H9 (cell line): ENCODE results near the gene TRPM3. TPM values are rescaled to one million over a fixed set of nuclear protein-coding genes. Genes with fewer than 3 reads are reported as not detected.

ENCODE experiments used
- DNase-seq: peaks from one replicate; pipeline ENCODE4 v3.0.0-alpha.2; 2017
- H2AFZ ChIP-seq: one replicate; pipeline ENCODE4 v1.6.1; 2013; ENCODE audit warnings: mild to moderate bottlenecking, low read length, control low read depth, moderate library complexity
- H2AK5ac ChIP-seq: 2 replicates; pipeline ENCODE4 v1.6.1; 2013; ENCODE audit warnings: low read length, control low read depth, mixed read lengths; ENCODE audit not compliant: insufficient read length
- H2BK120ac ChIP-seq: one replicate; pipeline ENCODE4 v1.6.1; 2013; ENCODE audit warnings: low read depth, mild to moderate bottlenecking, low read length, control low read depth, inconsistent platforms; ENCODE audit not compliant: poor library complexity, severe bottlenecking
- H2BK12ac ChIP-seq: 2 replicates; pipeline ENCODE4 v1.6.1; 2013; ENCODE audit warnings: low read length, control low read depth, mixed read lengths, low read depth; ENCODE audit not compliant: insufficient read length
- H2BK15ac ChIP-seq: 2 replicates; pipeline ENCODE4 v1.6.1; 2013; ENCODE audit warnings: low read depth, low read length, control low read depth
- H2BK20ac ChIP-seq: one replicate; pipeline ENCODE4 v1.6.1; 2013; ENCODE audit warnings: low read depth, mild to moderate bottlenecking, low read length, control low read depth, inconsistent platforms; ENCODE audit not compliant: poor library complexity, severe bottlenecking
- H2BK5ac ChIP-seq: 2 replicates; pipeline ENCODE4 v1.6.1; 2013; ENCODE audit warnings: low read length, control low read depth, mixed read lengths; ENCODE audit not compliant: insufficient read length
- H3K14ac ChIP-seq: 2 replicates; pipeline ENCODE4 v1.6.1; 2013; ENCODE audit warnings: low read length, control low read depth; ENCODE audit not compliant: insufficient read depth
- H3K18ac ChIP-seq: 2 replicates; pipeline ENCODE4 v1.6.1; 2013; ENCODE audit warnings: low read depth, mild to moderate bottlenecking, mixed read lengths, low read length, control low read depth; ENCODE audit not compliant: insufficient read length
- H3K23ac ChIP-seq: 2 replicates; pipeline ENCODE4 v1.6.1; 2013; ENCODE audit warnings: low read length, control low read depth, mixed read lengths, low read depth; ENCODE audit not compliant: insufficient read length
- H3K23me2 ChIP-seq: 2 replicates; pipeline ENCODE4 v1.6.1; 2013; ENCODE audit warnings: low read depth, mild to moderate bottlenecking, mixed read lengths, low read length, control low read depth; ENCODE audit not compliant: insufficient read length, poor library complexity, severe bottlenecking
- H3K27ac ChIP-seq: 2 replicates; pipeline ENCODE4 v1.5.1; 2013; ENCODE audit warnings: low read length, control low read depth, mixed read lengths, low read depth; ENCODE audit not compliant: insufficient read length
- H3K27me3 ChIP-seq: 2 replicates; pipeline ENCODE4 v1.6.1; 2013; ENCODE audit warnings: low read length, control low read depth, inconsistent platforms; ENCODE audit not compliant: insufficient read depth
- H3K4ac ChIP-seq: 2 replicates; pipeline ENCODE4 v1.6.1; 2013; ENCODE audit warnings: low read depth, mild to moderate bottlenecking, control low read depth, inconsistent platforms, low read length, moderate library complexity
- H3K4me1 ChIP-seq: 2 replicates; pipeline ENCODE4 v1.6.1; 2013; ENCODE audit warnings: low read length, control low read depth, inconsistent platforms; ENCODE audit not compliant: insufficient read depth
- H3K4me2 ChIP-seq: 2 replicates; pipeline ENCODE4 v1.6.1; 2013; ENCODE audit warnings: low read length, control low read depth, mixed read lengths; ENCODE audit not compliant: insufficient read length, insufficient read depth
- H3K56ac ChIP-seq: 2 replicates; pipeline ENCODE4 v1.6.1; 2013; ENCODE audit warnings: low read depth, mild to moderate bottlenecking, mixed read lengths, low read length, control low read depth; ENCODE audit not compliant: insufficient read length
- H3K79me1 ChIP-seq: 2 replicates; pipeline ENCODE4 v1.6.1; 2013; ENCODE audit warnings: low read depth, mild to moderate bottlenecking, moderate library complexity, low read length, control low read depth, inconsistent platforms; ENCODE audit not compliant: insufficient read depth, poor library complexity, severe bottlenecking
- H3K79me2 ChIP-seq: 2 replicates; pipeline ENCODE4 v1.6.1; 2013; ENCODE audit warnings: low read length, control low read depth, inconsistent platforms; ENCODE audit not compliant: insufficient read depth
- H3K9ac ChIP-seq: 2 replicates; pipeline ENCODE4 v1.6.1; 2013; ENCODE audit warnings: low read length, control low read depth, mixed read lengths; ENCODE audit not compliant: insufficient read length; ENCODE audit errors: extremely low read depth
- H3K9me3 ChIP-seq: one replicate; pipeline ENCODE4 v1.6.1; 2013; ENCODE audit warnings: low read depth, low read length, inconsistent platforms; ENCODE audit not compliant: control insufficient read depth
- H3T11ph ChIP-seq: one replicate; pipeline ENCODE4 v1.6.1; 2013; ENCODE audit warnings: mild to moderate bottlenecking, low read length, control low read depth, inconsistent platforms
- H4K20me1 ChIP-seq: one replicate; pipeline ENCODE4 v1.6.1; 2013; ENCODE audit not compliant: control insufficient read depth, insufficient read length, insufficient read depth
- H4K5ac ChIP-seq: 2 replicates; pipeline ENCODE4 v1.6.1; 2013; ENCODE audit warnings: low read depth, mild to moderate bottlenecking, mixed read lengths, low read length, control low read depth; ENCODE audit not compliant: insufficient read length
- H4K8ac ChIP-seq: replicated peaks from 2 replicates; pipeline ENCODE4 v1.6.1; 2013; ENCODE audit warnings: low read length, control low read depth, mixed read lengths, low read depth; ENCODE audit not compliant: insufficient read length
- H4K91ac ChIP-seq: 2 replicates; pipeline ENCODE4 v1.6.1; 2013; ENCODE audit warnings: low read depth, mild to moderate bottlenecking, moderate library complexity, mixed read lengths, low read length, control low read depth; ENCODE audit not compliant: insufficient read length
- H3K27ac Mint-ChIP-seq, 3 experiments: 2 replicates in 2 of 3; 3 replicates in 1 of 3; pipeline ENCODE4 v1.8.0; 2020 to 2021; ENCODE audit warnings: mixed read lengths in 3 of 3, mild to moderate bottlenecking in 1 of 3, moderate library complexity in 1 of 3
- H3K27me3 Mint-ChIP-seq: 2 replicates; pipeline ENCODE4 v1.8.0; 2021; ENCODE audit warnings: low read depth, mild to moderate bottlenecking, moderate library complexity, mixed read lengths
- H3K36me3 Mint-ChIP-seq, 3 experiments: 2 replicates in 2 of 3; 3 replicates in 1 of 3; pipeline ENCODE4 v1.8.0; 2020 to 2021; ENCODE audit warnings: low read depth in 3 of 3, mixed read lengths in 3 of 3; ENCODE audit not compliant: insufficient read depth in 1 of 3
- H3K4me1 Mint-ChIP-seq, 2 experiments: 2 replicates each; pipeline ENCODE4 v1.8.0; 2020; ENCODE audit warnings: mixed read lengths in 2 of 2
- H3K4me3 Mint-ChIP-seq, 2 experiments: 2 replicates in 1 of 2; 3 replicates in 1 of 2; pipeline ENCODE4 v1.8.0; 2020 to 2021; ENCODE audit warnings: mild to moderate bottlenecking in 2 of 2, mixed read lengths in 2 of 2, moderate library complexity in 1 of 2
- H3K9me3 Mint-ChIP-seq, 2 experiments: 2 replicates in 1 of 2; 3 replicates in 1 of 2; pipeline ENCODE4 v1.8.0; 2020; ENCODE audit warnings: mild to moderate bottlenecking in 2 of 2, mixed read lengths in 2 of 2, moderate library complexity in 1 of 2
- CTCF ChIP-seq: fragments of 200-600 bp; sonication (generic); conservative IDR thresholded peaks from 3 replicates; pipeline ENCODE4 v1.8.0; 2021; ENCODE audit warnings: antibody characterized with exemption, mild to moderate bottlenecking
- WGBS: extraction: QIAGEN DNeasy Blood & Tissue Kit; methylation state at CpG from one replicate; pipeline ENCODE4 v1.1.7; 2013; ENCODE audit warnings: missing lambda C conversion rate, low lambda C conversion rate, mixed read lengths; ENCODE audit not compliant: insufficient read length; ENCODE audit errors: extremely low coverage; 5-methylcytosine and 5-hydroxymethylcytosine counted together
- total RNA-seq: library from RNA; stranded (reverse); gene quantifications from 2 replicates; pipeline ENCODE4 v1.2.1, GENCODE V29; 2021

The TRPM3 gene
- total RNA-seq, 1 experiment from 2014 or later, result 10.3 TPM

GRCh38 chr9:70615464-70616138 lies 505.8 kb downstream of the TRPM3 start:
- no peaks in the 10 kb centered on the region for H3K27me3 Mint-ChIP-seq
- Histone ChIP-seq H3K27ac (no peak overlapping the region), H4K20me1 (no peaks in the 10 kb centered on the region), H2BK15ac (no peak overlapping the region), H3K23me2 (no peaks in the 10 kb centered on the region), H3T11ph (no peak overlapping the region), H3K56ac (no peak overlapping the region), H4K91ac (no peak overlapping the region), H2BK20ac (no peak overlapping the region), H4K8ac (no peak overlapping the region), H3K18ac (no peak overlapping the region), H3K4me1 (no peaks in the 10 kb centered on the region), H2AK5ac (no peak overlapping the region), H2BK12ac (no peak overlapping the region), H3K79me1 (no peaks in the 10 kb centered on the region), H3K4ac (no peak overlapping the region), H4K5ac (no peak overlapping the region), H3K23ac (no peak overlapping the region), H3K79me2 (no peaks in the 10 kb centered on the region), H3K14ac (no peak overlapping the region), H2BK5ac (no peak overlapping the region), H3K9ac (no peak overlapping the region), H3K4me2 (no peak overlapping the region), H2AFZ (no peak overlapping the region), H3K9me3 (no peaks in the 10 kb centered on the region), H3K27me3 (no peaks in the 10 kb centered on the region), H2BK120ac (no peak overlapping the region)
- H3K4me3 Mint-ChIP-seq, result no peak overlapping the region; a peak in 1 of 5 replicates
- H3K9me3 Mint-ChIP-seq, result no peaks in the 10 kb centered on the region
- H3K4me1 Mint-ChIP-seq, result peaks cover 7 to 10% of the 10 kb centered on the region in 2 experiments
- WGBS, result no CpG with 5 or more reads among the region's 4 CpGs
- DNase-seq, result no peak
- H3K27ac Mint-ChIP-seq, result 0 out of 7 replicates have a peak overlapping the region, but pooled peaks of 1 of the 3 experiments have one; percentile 18
- no peak for TF ChIP-seq CTCF
- H3K36me3 Mint-ChIP-seq, result peaks cover 5 to 11% (median 7%) of the 10 kb centered on the region in 3 experiments
